SH-SY5Y (cell line): ENCODE results near the gene CHRNA4.

Source experiments
- GATA2 ChIP-seq: IDR thresholded peaks from 2 replicates; pipeline ENCODE4 v1.6.1; 2011; ENCODE audit warnings: mild to moderate bottlenecking, low read depth, low read length
- GATA3 ChIP-seq: IDR thresholded peaks from 2 replicates; pipeline ENCODE4 v1.6.1; 2011; ENCODE audit warnings: low read depth, mild to moderate bottlenecking, low read length, moderate library complexity

The CHRNA4 gene

GRCh38 chr20:63360850-63361518 lies at the start of gene CHRNA4:
Gene CHRNA4 (minus strand): TSS chr20:63361349. CDS start chr20:63361165, 184 bp downstream.
- TF ChIP-seq GATA3 (no peak), GATA2 (no peak)

- TF ChIP-seq GATA3 (no peak), GATA2 (no peak)
Measured at GRCh38 chr20:63409834-63410435, 48.8 kb upstream of the CHRNA4 start.

GRCh38 chr20:63409066-63409833 lies 48.1 kb upstream of the CHRNA4 start:
- TF ChIP-seq GATA2 = no peak
- TF ChIP-seq GATA3 = no peak

- TF ChIP-seq GATA2 (no peak), GATA3 (no peak)
Measured at GRCh38 chr20:63408684-63409046, 47.5 kb upstream of the CHRNA4 start.

GRCh38 chr20:63407928-63408683 lies 47.0 kb upstream of the CHRNA4 start:
- no peak for TF ChIP-seq GATA3
- TF ChIP-seq GATA2 = no peak

GRCh38 chr20:63406617-63407245 lies 45.6 kb upstream of the CHRNA4 start:
- TF ChIP-seq GATA3 = no peak
- no peak for TF ChIP-seq GATA2

- TF ChIP-seq GATA2 (no peak), GATA3 (no peak)
Measured at GRCh38 chr20:63406011-63406410, 44.9 kb upstream of the CHRNA4 start.

GRCh38 chr20:63405102-63405730 lies 44.1 kb upstream of the CHRNA4 start:
- TF ChIP-seq GATA3 (no peak), GATA2 (no peak)

- TF ChIP-seq GATA2 (no peak), GATA3 (no peak)
Measured at GRCh38 chr20:63404129-63405085, 43.3 kb upstream of the CHRNA4 start.

- TF ChIP-seq GATA2 (no peak), GATA3 (no peak)
Measured at GRCh38 chr20:63403403-63404105, 42.4 kb upstream of the CHRNA4 start.

GRCh38 chr20:63402860-63403220 lies 41.7 kb upstream of the CHRNA4 start:
- TF ChIP-seq GATA3 = no peak
- TF ChIP-seq GATA2 = no peak
